ENCODE measurements around the gene CHRNA1.
"Not testable (repeated sequence)": the region's sequence is repeated elsewhere in the genome, so short reads cannot be mapped to it uniquely, and the experiment has no call there.

CHRNA1 gene

DNA sequence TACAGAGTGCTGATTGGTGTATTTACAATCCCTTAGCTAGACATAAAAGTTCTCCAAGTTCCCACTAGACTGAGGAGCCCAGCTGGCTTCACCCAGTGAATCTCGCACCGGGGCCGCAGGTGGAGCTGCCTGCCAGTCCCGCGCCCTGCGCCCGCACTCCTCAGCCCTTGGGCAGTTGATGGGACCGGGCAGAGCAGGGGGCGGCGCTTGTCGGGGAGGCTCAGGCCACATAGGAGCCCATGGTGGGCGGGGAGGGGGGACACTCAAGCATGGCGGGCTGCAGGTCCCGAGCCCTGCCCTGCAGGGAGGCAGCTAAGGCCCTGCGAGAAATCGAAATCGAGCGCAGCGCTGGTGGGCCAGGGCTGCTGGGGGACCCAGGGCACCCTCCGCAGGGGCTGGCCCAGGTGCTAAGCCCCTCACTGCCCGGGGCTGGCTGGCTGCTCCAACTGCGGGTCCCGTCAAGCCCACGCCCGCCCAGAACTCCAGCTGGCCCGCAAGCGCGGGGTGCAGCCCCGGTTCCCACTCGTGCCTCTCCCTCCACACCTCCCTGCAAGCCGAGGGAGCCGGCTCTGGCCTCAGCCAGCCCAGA is 54.8 kb downstream of the CHRNA1 start:
- not testable (repeated sequence) for DNase-seq
- peaks cover 34% of the 10 kb centered on the region for H3K27me3 Mint-ChIP-seq
- CTCF ChIA-PET, result interaction anchor here (1.3 to 2.1 kb wide), 2 partner anchors 9 to 13 kb away, joined by 6 to 11 read pairs; no protein-coding TSS in a partner anchor

GRCh38 chr2:174708713-174709112 is 55.6 kb downstream of the CHRNA1 start:
- CTCF ChIA-PET, result interaction anchor here (1.3 to 2.1 kb wide), 2 partner anchors 9 to 12 kb away, joined by 6 to 11 read pairs; no protein-coding TSS in a partner anchor
- DNase-seq, result no peak
- Mint-ChIP-seq H3K36me3 (no peaks in the 10 kb centered on the region), H3K4me1 (no peaks in the 10 kb centered on the region), H3K4me3 (no peak overlapping the region), H3K27ac (no peak overlapping the region), H3K9me3 (no peaks in the 10 kb centered on the region), H3K27me3 (peaks cover 34% of the 10 kb centered on the region)

More for the DNA sequence above, 54.8 kb downstream of the CHRNA1 start:
- H3K27ac Mint-ChIP-seq, H3K9me3 Mint-ChIP-seq, H3K4me1 Mint-ChIP-seq, H3K4me3 Mint-ChIP-seq, H3K36me3 Mint-ChIP-seq: not testable (repeated sequence)

DNA sequence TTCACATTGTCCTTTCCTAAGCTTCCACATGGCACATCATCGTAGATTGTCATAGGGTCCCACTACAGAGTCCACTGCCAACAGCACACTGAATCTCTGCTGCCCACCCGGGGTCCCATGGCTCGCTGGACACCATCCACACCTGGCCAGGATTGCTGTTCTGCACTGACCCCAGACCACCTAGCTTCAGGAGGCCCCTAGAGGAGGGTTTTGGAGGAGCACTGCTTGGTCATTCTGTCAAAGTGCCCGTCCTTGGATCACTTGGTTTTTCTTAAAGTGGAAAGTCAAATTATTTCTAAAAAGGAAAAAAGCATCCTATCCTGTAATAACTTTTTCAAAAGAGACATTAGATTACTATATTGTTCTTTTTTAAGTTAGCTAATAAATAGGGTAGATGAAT is 59.0 kb downstream of the CHRNA1 start:
- no peak overlapping the region for H3K27ac Mint-ChIP-seq
- H3K36me3 Mint-ChIP-seq, result no peaks in the 10 kb centered on the region
- DNase-seq, result no peak
- H3K27me3 Mint-ChIP-seq, result peaks cover 44% of the 10 kb centered on the region
- CTCF ChIA-PET, result interaction anchor here (1.2 to 1.5 kb wide), 4 partner anchors 10 to 285 kb away, joined by 3 read pairs; partner anchors contain the start of gene CHRNA1
- no peaks in the 10 kb centered on the region for H3K9me3 Mint-ChIP-seq
- no peaks in the 10 kb centered on the region for H3K4me1 Mint-ChIP-seq
- no peak overlapping the region for H3K4me3 Mint-ChIP-seq

DNA sequence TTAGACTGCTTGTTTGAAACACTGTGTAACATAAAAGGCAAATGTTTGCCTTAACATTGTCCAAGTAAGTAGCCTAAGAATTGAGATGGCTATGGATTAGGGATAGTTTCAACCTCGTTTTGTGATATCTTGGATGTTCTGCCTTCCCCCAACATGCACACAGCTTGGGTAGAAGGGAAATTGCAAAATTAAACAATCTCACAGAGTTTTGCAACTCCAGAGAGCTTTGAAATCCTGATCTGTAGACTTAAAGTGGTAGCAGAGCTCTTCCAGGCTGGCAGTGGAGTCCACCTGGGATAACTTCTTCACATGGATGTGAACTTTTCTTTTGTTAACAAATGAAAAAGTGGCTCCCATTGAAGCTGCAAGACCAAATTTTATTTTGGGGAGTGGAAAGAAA is 59.6 kb downstream of the CHRNA1 start:
- Mint-ChIP-seq H3K4me3 (no peak overlapping the region), H3K9me3 (no peaks in the 10 kb centered on the region), H3K27ac (no peak overlapping the region), H3K4me1 (peaks cover 2% of the 10 kb centered on the region), H3K36me3 (no peaks in the 10 kb centered on the region), H3K27me3 (peaks cover 44% of the 10 kb centered on the region)
- DNase-seq, result no peak
- CTCF ChIA-PET, result interaction anchor here (0.6 to 1.5 kb wide), 5 partner anchors 9 to 285 kb away, joined by 3 read pairs; partner anchors contain the start of gene CHRNA1

- Mint-ChIP-seq H3K27me3 (peaks cover 44% of the 10 kb centered on the region), H3K9me3 (no peaks in the 10 kb centered on the region), H3K4me1 (peaks cover 2% of the 10 kb centered on the region), H3K27ac (no peak overlapping the region), H3K4me3 (no peak overlapping the region), H3K36me3 (no peaks in the 10 kb centered on the region)
- CTCF ChIA-PET, result interaction anchor here (1.3 to 1.5 kb wide), 2 partner anchors 8 to 286 kb away, joined by 3 read pairs; no protein-coding TSS in a partner anchor
- DNase-seq, result no peak
Observed at GRCh38 chr2:174704061-174704460, 60.2 kb downstream of the CHRNA1 start.

DNA sequence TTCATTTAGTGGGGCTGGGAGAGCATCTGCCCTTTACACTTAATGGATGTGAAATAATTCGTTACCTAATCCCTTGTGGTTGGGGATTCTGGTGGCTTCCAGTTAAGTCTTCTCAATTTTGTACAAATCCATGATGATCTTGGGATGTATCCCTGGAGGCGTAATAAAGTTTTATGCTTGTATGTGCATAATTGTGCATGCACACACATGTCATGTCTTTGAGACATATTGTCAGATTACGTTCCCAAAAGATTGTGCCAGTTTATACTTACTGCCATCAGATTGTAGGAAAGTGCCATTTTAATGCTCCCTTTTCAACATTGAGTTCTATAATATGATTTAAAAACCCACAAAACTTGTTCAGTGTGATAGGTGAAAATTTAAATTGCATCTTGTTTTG is 60.8 kb downstream of the CHRNA1 start:
- CTCF ChIA-PET, result interaction anchor here (6.9 kb wide), 1 partner anchor 45 kb away, joined by 72 read pairs; no protein-coding TSS in a partner anchor
- peaks cover 40% of the 10 kb centered on the region for H3K27me3 Mint-ChIP-seq
- no peak overlapping the region for H3K4me3 Mint-ChIP-seq
- no peaks in the 10 kb centered on the region for H3K9me3 Mint-ChIP-seq
- peaks cover 2% of the 10 kb centered on the region for H3K4me1 Mint-ChIP-seq
- no peak for DNase-seq
- no peak overlapping the region for H3K27ac Mint-ChIP-seq
- H3K36me3 Mint-ChIP-seq, result no peaks in the 10 kb centered on the region

- CTCF ChIA-PET, result interaction anchor here (0.7 to 6.9 kb wide), 4 partner anchors 11 to 79 kb away, joined by 3 to 72 read pairs (median 4); no protein-coding TSS in a partner anchor
- peaks cover 2% of the 10 kb centered on the region for H3K4me1 Mint-ChIP-seq
- H3K4me3 Mint-ChIP-seq, result no peak overlapping the region
Observed at GRCh38 chr2:174702541-174702940, 61.7 kb downstream of the CHRNA1 start.

GRCh38 chr2:174699993-174700766 is 64.1 kb downstream of the CHRNA1 start:
- Mint-ChIP-seq H3K27me3 (peaks cover 44% of the 10 kb centered on the region), H3K27ac (no peak overlapping the region), H3K36me3 (no peaks in the 10 kb centered on the region), H3K4me3 (no peak overlapping the region), H3K4me1 (peaks cover 2% of the 10 kb centered on the region), H3K9me3 (no peaks in the 10 kb centered on the region)
- CTCF ChIA-PET, result interaction anchor here (0.9 to 6.9 kb wide), 30 partner anchors 9 to 629 kb away, joined by 3 to 72 read pairs (median 5); partner anchors contain the start of gene CHRNA1
- peak; percentile 37 for DNase-seq

More at GRCh38 chr2:174702541-174702940, 61.7 kb downstream of the CHRNA1 start:
- H3K27me3 Mint-ChIP-seq, result peaks cover 38% of the 10 kb centered on the region
- no peak for DNase-seq
- no peaks in the 10 kb centered on the region for H3K36me3 Mint-ChIP-seq
- no peak overlapping the region for H3K27ac Mint-ChIP-seq
- no peaks in the 10 kb centered on the region for H3K9me3 Mint-ChIP-seq

Data from activated naive CD4-positive, alpha-beta T cell treated with anti-CD3 and anti-CD28 coated beads, Interleukin-2, amount 10 ng/mL, durations not matched to agents 7 days and 5 days (primary cell).